Activated CD4-positive, alpha-beta T cell treated with anti-CD3 and anti-CD28 coated beads, Interleukin-2, amount 10 ng/mL, durations not matched to agents 24 days and 14 days (primary cell): ENCODE results near the gene MAP2K5. TPM values are rescaled to one million over a fixed set of nuclear protein-coding genes. Genes with fewer than 3 reads are reported as not detected.

Experiments
- DNase-seq: peaks from one replicate; pipeline ENCODE4 v3.0.0; 2022
- H3K27ac Mint-ChIP-seq: one replicate; pipeline ENCODE4 v1.8.0; 2022; ENCODE audit warnings: mild to moderate bottlenecking, mixed read lengths
- H3K27me3 Mint-ChIP-seq: one replicate; pipeline ENCODE4 v1.8.0; 2022; ENCODE audit warnings: mixed read lengths
- H3K36me3 Mint-ChIP-seq: one replicate; pipeline ENCODE4 v1.8.0; 2022; ENCODE audit warnings: low read depth, mild to moderate bottlenecking, mixed read lengths
- H3K4me1 Mint-ChIP-seq: one replicate; pipeline ENCODE4 v1.8.0; 2021; ENCODE audit warnings: mixed read lengths
- H3K4me3 Mint-ChIP-seq: one replicate; pipeline ENCODE4 v1.8.0; 2022; ENCODE audit warnings: mild to moderate bottlenecking, moderate library complexity, mixed read lengths
- H3K9me3 Mint-ChIP-seq: one replicate; pipeline ENCODE4 v1.8.0; 2021; ENCODE audit warnings: mixed read lengths
- intact Hi-C: fragments of 100-400 bp; cut with micrococcal nuclease; formaldehyde crosslinking; loops from one replicate; pipeline ENCODE4 v1.15.1; 2023
- total RNA-seq: library from RNA; stranded (reverse); gene quantifications from 2 replicates; pipeline ENCODE4 v1.2.3, GENCODE V29; 2022

Gene MAP2K5
- total RNA-seq, 1 donor from 2014 or later: 21.0 TPM

GRCh38 chr15:67770358-67770628, 227.8 kb downstream of the MAP2K5 start:
- intact Hi-C loops: no loop called here
- H3K36me3 Mint-ChIP-seq: no peaks in the 10 kb centered on the region
- no peaks in the 10 kb centered on the region for H3K9me3 Mint-ChIP-seq
- no peaks in the 10 kb centered on the region for H3K4me1 Mint-ChIP-seq
- H3K27me3 Mint-ChIP-seq: no peaks in the 10 kb centered on the region
- no peak overlapping the region for H3K4me3 Mint-ChIP-seq
- no peak for DNase-seq
- no peak overlapping the region for H3K27ac Mint-ChIP-seq

DNA sequence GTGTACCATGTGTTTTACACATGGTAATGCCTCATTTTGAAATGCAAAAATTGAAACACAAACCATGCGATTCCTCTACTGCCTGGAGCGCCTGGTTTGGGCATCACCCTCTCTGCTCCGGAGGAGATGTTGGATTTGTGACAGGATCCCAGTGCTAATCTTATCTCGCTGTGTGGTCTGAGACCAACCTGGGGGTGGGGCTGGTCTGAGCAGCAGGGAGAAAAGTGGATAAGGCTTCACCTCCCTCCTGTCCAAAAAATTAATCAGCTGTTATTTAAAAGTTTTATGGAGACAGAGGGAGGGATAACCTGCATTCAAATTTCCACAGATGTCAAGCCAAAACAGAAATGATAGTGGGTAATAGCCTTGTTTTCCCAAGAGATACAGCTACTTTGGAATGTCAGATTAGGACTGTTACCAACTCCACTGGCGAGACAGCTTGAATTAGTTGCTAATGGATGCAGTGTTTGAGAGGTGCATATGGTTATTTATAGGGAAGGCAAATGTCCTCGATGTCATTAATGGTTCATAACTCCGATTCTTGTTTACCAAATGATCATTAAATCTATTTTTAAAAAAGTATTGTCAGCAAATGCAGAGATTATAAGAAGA, 228.8 kb downstream of the MAP2K5 start:
- H3K4me3 Mint-ChIP-seq: no peak overlapping the region
- H3K9me3 Mint-ChIP-seq: no peaks in the 10 kb centered on the region
- H3K36me3 Mint-ChIP-seq: no peaks in the 10 kb centered on the region
- no peak overlapping the region for H3K27ac Mint-ChIP-seq
- DNase-seq: no peak
- intact Hi-C loops: no loop called here
- no peaks in the 10 kb centered on the region for H3K27me3 Mint-ChIP-seq
- no peaks in the 10 kb centered on the region for H3K4me1 Mint-ChIP-seq

DNA sequence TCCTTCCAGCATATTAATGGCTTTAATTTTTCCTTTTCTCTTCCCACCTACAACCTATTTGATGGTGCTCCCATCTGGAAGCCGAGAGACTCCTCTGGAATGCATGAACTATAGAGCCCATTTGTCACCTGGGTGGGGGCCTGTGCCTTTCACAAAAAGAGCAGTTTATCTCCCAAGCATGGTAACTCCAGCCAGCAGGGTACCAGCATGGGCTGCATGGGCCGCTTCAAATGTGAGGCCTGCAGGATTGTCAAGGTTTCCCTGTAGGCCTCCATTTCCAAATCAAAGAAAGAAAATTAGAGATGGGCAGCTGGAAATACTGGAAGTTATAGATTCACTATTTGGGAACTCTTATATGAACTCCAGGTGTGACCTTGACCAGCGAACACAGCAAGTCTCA, 232.1 kb downstream of the MAP2K5 start:
- H3K27me3 Mint-ChIP-seq: no peaks in the 10 kb centered on the region
- no peaks in the 10 kb centered on the region for H3K4me1 Mint-ChIP-seq
- DNase-seq: no peak
- no peak overlapping the region for H3K4me3 Mint-ChIP-seq
- H3K9me3 Mint-ChIP-seq: no peaks in the 10 kb centered on the region
- no peaks in the 10 kb centered on the region for H3K36me3 Mint-ChIP-seq
- intact Hi-C loops: no loop called here
- H3K27ac Mint-ChIP-seq: no peak overlapping the region

GRCh38 chr15:67775250-67775649, 232.7 kb downstream of the MAP2K5 start:
- Mint-ChIP-seq H3K4me1 (no peaks in the 10 kb centered on the region), H3K36me3 (no peaks in the 10 kb centered on the region), H3K27ac (no peak overlapping the region), H3K9me3 (no peaks in the 10 kb centered on the region), H3K4me3 (no peak overlapping the region), H3K27me3 (no peaks in the 10 kb centered on the region)
- intact Hi-C loops: no loop called here
- DNase-seq: no peak

- no peaks in the 10 kb centered on the region for H3K4me1 Mint-ChIP-seq
- no peak overlapping the region for H3K27ac Mint-ChIP-seq
- intact Hi-C loops: no loop called here
- no peak overlapping the region for H3K4me3 Mint-ChIP-seq
- H3K27me3 Mint-ChIP-seq: no peaks in the 10 kb centered on the region
- DNase-seq: no peak
- H3K36me3 Mint-ChIP-seq: no peaks in the 10 kb centered on the region
- H3K9me3 Mint-ChIP-seq: no peaks in the 10 kb centered on the region
Measured at GRCh38 chr15:67775998-67776397, 233.5 kb downstream of the MAP2K5 start.

GRCh38 chr15:67776600-67776999, 234.1 kb downstream of the MAP2K5 start:
- DNase-seq: no peak
- Mint-ChIP-seq H3K4me1 (no peaks in the 10 kb centered on the region), H3K9me3 (no peaks in the 10 kb centered on the region), H3K4me3 (no peak overlapping the region), H3K36me3 (no peaks in the 10 kb centered on the region), H3K27me3 (no peaks in the 10 kb centered on the region), H3K27ac (no peak overlapping the region)
- intact Hi-C loops: no loop called here

DNA sequence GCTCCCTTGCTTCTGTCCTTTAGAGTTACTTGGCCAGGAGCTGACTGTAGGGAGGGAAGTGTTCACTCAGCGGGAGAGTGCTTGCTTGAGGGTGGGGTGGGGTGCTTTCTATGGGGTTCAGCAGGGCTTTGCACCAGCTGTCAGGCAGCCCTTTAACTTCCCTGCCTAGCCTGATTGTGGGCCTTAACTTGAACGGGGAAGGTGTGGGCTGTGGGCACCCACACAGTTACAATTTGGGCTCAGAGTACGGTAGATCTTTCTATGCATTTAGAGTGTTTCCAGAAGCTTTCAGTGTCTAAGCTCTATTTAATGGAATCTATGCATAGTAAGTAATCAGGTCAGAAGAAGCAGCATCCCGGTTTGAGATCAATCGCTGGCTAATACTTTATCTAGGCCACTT, 234.6 kb downstream of the MAP2K5 start:
- intact Hi-C loops: no loop called here
- no peak overlapping the region for H3K4me3 Mint-ChIP-seq
- no peak overlapping the region for H3K27ac Mint-ChIP-seq
- DNase-seq: no peak
- H3K27me3 Mint-ChIP-seq: no peaks in the 10 kb centered on the region
- H3K36me3 Mint-ChIP-seq: no peaks in the 10 kb centered on the region
- H3K9me3 Mint-ChIP-seq: no peaks in the 10 kb centered on the region
- no peaks in the 10 kb centered on the region for H3K4me1 Mint-ChIP-seq

DNA sequence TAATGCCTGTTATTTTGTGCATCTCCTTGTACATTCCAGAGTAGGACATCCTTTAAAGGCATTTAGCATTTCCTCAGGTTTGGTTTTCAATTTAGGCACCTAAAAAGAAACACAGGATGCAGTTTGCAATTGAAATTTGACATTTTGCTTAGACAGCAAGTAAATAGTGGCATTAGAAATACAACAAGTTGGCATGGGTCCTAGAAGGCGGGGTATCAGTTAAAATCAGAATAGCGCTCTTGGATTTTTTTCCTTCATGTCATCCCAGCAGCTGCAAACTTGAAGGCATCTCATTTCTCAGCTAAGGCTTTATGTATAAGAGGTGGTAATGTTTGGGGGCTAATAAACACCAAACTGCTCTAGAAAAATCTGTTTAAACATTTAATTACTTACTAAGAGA, 235.3 kb downstream of the MAP2K5 start:
- no peak overlapping the region for H3K27ac Mint-ChIP-seq
- DNase-seq: no peak
- no peaks in the 10 kb centered on the region for H3K27me3 Mint-ChIP-seq
- H3K4me3 Mint-ChIP-seq: no peak overlapping the region
- H3K4me1 Mint-ChIP-seq: no peaks in the 10 kb centered on the region
- intact Hi-C loops: no loop called here
- no peaks in the 10 kb centered on the region for H3K9me3 Mint-ChIP-seq
- no peaks in the 10 kb centered on the region for H3K36me3 Mint-ChIP-seq

DNA sequence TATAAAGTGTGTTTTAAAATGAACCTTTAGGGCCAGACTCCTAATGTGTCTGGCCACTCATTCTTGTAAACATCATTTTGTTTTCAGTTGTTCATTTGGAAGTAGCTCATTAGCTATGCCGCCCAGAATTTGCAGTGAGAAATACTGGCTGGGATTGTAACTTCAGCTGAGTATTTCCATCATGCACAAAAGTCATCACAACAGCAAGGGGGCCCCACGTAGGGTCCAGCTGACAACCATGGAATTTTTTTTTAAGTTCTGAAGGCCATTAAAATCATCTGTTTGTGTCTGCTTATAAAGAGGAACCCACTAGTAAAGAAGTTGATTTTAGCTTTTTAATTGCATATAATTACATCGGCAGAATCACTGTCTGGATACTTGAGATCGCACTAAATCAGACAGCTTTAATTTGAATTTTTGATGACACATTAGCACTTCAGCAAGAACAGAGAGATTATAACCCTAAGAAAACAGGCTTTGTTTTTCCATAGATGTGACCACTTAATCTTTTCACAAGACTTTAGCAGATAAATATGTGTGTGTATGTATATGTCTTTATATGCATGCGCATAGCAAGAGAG, 236.6 kb downstream of the MAP2K5 start:
- H3K27me3 Mint-ChIP-seq: no peaks in the 10 kb centered on the region
- intact Hi-C loops: no loop called here
- H3K9me3 Mint-ChIP-seq: no peaks in the 10 kb centered on the region
- no peak for DNase-seq
- peaks cover 3% of the 10 kb centered on the region for H3K36me3 Mint-ChIP-seq
- H3K4me1 Mint-ChIP-seq: peaks cover 10% of the 10 kb centered on the region
- H3K27ac Mint-ChIP-seq: no peak overlapping the region
- H3K4me3 Mint-ChIP-seq: no peak overlapping the region

DNA sequence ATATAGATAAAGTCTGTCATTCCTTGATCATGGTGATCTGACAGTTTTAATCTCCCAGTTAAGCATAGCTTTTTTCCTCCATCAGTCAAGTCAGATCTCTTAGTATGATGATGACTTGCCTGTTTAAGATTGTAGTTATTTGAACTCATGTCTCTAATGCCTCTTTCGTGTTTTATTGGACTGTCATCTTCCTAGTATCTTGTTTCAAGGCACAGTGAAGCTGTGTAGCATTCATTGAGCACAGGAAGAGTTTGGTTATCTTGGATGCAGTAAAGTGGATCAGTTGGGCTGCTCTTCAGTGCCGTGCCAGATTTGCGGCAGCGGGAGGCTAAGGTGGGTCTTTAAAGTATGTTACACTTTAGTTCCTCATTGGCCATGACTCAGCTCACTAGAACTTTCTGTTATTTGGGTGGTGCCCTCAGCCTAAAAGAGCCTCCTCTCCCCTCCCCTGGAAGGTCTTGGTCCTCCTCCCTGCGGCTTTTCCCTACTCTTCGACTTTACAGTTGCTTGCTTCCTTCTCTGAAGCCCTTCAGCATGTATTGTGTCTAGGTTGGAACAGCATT, 237.1 kb downstream of the MAP2K5 start:
- Mint-ChIP-seq H3K36me3 (peaks cover 3% of the 10 kb centered on the region), H3K4me3 (no peak overlapping the region), H3K27me3 (no peaks in the 10 kb centered on the region), H3K4me1 (peaks cover 14% of the 10 kb centered on the region), H3K27ac (no peak overlapping the region), H3K9me3 (no peaks in the 10 kb centered on the region)
- intact Hi-C loops: no loop called here
- DNase-seq: no peak

DNA sequence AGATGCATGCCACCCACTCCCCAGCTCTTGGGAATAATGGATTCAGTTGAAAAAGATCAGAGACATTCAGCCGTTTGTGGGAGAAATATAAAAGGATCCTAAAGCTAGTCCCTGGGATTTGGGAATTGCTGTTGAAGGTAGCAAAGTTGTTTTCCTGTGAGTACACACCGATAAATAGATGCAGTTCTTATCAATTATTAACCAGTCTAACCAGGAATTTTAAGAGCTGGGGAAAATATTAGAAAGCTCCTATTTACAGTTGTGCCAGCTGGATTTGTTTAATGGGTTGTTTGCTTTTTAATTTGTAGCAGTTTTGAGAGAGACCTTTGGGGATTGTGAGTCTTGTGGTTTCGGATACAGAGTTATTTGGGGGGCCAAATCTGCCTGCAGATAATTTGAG, 238.6 kb downstream of the MAP2K5 start:
- no peaks in the 10 kb centered on the region for H3K27me3 Mint-ChIP-seq
- no peak for DNase-seq
- H3K36me3 Mint-ChIP-seq: peaks cover 3% of the 10 kb centered on the region
- no peak overlapping the region for H3K27ac Mint-ChIP-seq
- intact Hi-C loops: no loop called here
- H3K9me3 Mint-ChIP-seq: no peaks in the 10 kb centered on the region
- no peak overlapping the region for H3K4me3 Mint-ChIP-seq
- H3K4me1 Mint-ChIP-seq: peaks cover 14% of the 10 kb centered on the region

GRCh38 chr15:67781907-67782690, 239.6 kb downstream of the MAP2K5 start:
- Mint-ChIP-seq H3K36me3 (peaks cover 3% of the 10 kb centered on the region), H3K4me1 (peaks cover 14% of the 10 kb centered on the region), H3K9me3 (no peaks in the 10 kb centered on the region), H3K27me3 (no peaks in the 10 kb centered on the region), H3K27ac (no peak overlapping the region), H3K4me3 (no peak overlapping the region)
- intact Hi-C loops: no loop called here
- DNase-seq: no peak

DNA sequence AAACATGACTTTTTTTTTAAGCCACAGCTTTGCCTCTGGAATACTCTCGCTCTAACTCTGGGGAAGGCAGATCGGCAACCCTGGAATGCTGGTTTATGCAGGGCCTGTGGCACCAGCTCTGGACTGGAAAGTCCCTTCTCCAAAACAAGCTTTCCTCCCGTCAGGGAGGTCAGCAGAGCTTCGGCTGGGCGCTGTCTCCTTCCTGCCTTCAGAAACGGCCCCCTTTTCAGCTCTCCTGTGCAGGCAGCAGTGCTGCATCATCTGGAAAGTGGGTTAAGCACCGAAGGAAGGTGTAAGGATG, 240.1 kb downstream of the MAP2K5 start:
- H3K4me1 Mint-ChIP-seq: peaks cover 14% of the 10 kb centered on the region
- no peak overlapping the region for H3K4me3 Mint-ChIP-seq
- no peak for DNase-seq
- no peaks in the 10 kb centered on the region for H3K9me3 Mint-ChIP-seq
- intact Hi-C loops: no loop called here
- peaks cover 3% of the 10 kb centered on the region for H3K36me3 Mint-ChIP-seq
- no peaks in the 10 kb centered on the region for H3K27me3 Mint-ChIP-seq
- H3K27ac Mint-ChIP-seq: no peak overlapping the region

GRCh38 chr15:67783303-67783702, 240.8 kb downstream of the MAP2K5 start:
- H3K4me1 Mint-ChIP-seq: peaks cover 14% of the 10 kb centered on the region
- peak; percentile 79 for DNase-seq
- intact Hi-C loops: no loop called here
- peaks cover 3% of the 10 kb centered on the region for H3K36me3 Mint-ChIP-seq
- no peak overlapping the region for H3K27ac Mint-ChIP-seq
- H3K9me3 Mint-ChIP-seq: no peaks in the 10 kb centered on the region
- H3K4me3 Mint-ChIP-seq: peak overlapping the region; percentile 5
- H3K27me3 Mint-ChIP-seq: no peaks in the 10 kb centered on the region
